Fibroblast of peridontal ligament (primary cell): ENCODE results near the gene SMARCAL1.

Source experiments
- DNase-seq: peaks from one replicate; pipeline ENCODE4 v3.0.0-alpha.2; 2010; ENCODE audit errors: extremely low read depth

Gene SMARCAL1

GRCh38 chr2:216502381-216503158 lies 90.3 kb downstream of the SMARCAL1 start:
- no peak for DNase-seq

DNA sequence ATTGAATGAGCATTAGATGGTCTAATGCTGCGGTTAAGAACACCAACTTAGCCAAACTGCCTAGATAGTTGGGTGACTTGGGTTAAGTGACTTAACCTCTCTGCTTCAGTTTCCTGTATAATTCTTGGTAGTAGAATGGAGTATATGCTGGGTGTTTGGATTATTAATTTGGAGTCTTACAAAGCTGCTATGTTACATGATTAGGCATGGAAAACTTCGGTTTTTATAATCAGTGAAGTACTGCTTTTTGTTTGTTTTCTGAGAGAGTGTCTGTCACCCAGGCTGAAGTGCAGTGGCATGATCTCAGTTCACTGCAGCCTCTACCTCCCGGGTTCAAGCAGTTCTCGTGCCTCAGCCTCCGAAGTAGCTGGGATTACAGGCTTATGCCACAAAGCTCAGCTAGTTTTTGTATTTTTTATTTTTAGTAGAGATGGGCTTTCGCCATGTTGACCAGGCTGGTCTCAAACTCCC lies 90.9 kb downstream of the SMARCAL1 start:
- DNase-seq, result no peak

- no peak for DNase-seq
Observed at GRCh38 chr2:216503697-216504375, 91.6 kb downstream of the SMARCAL1 start.

DNA sequence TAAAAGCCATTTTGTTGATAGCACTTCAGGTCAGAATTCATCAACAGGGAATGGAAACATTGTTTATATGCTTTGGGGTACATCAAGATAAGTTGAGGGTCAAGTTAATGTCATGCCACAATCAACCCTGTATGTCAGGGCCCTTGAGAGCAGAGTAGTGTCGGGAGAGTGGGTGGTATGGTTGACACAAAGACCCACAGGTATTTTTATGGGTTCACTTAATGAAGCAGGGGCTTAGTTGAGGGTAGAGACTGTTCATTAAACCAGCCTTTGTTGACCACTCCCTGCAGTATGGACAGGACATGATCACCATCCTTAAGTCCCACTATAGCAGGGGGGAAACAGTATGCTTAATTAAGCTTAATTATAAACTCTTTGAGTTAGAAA lies 92.1 kb downstream of the SMARCAL1 start:
- no peak for DNase-seq

DNA sequence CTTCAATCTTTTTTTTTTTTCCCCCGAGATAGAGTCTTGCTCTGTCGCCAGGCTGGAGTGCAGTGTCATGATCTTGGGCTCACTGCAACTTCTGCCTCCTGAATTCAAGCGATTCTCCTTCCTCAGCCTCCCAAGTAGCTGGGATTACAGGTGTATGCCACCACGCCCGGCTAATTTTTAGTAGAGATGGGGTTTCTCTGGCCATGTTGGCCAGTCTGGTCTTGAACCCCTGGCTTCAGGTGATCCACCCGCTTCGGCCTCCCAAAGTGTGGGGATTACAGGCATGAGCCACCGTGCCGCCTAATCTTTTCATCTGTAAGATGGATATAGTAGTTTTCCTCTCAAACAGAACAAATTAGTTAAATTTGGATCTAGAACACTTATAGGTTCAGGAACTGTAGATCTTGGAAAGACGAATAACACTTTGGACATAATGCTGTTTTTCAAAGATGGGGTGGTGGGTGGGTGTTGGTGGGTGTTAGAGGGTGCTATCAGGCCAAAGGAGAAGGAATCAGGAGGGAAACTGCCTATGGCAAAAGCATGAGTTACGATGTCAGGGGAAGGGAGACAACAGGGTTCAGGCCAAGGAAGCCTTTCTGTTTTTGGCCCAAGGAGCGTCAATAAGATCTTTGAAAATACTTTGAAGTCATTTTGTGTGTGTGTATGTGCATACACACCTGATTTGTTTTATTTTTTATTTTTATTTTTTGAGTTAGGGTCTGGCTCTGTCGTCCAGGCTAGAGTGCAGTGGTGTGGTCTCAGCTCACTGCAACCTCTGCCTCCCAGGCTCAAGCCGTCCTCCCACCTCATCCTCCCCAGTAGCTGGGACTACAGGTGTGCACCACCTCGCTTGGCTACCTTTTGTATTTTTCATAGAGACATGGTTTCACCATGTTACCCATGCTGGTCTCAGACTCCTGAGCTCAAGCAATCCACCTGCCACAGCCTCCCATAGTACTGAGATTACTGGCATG lies 93.1 kb downstream of the SMARCAL1 start:
- DNase-seq, result no peak

- no peak for DNase-seq
Observed at GRCh38 chr2:216507220-216508160, 95.2 kb downstream of the SMARCAL1 start.

GRCh38 chr2:216508229-216508628 lies 95.9 kb downstream of the SMARCAL1 start:
- no peak for DNase-seq

- peak; percentile 80 for DNase-seq
Observed at GRCh38 chr2:216516730-216517350, 104.6 kb downstream of the SMARCAL1 start.

DNA sequence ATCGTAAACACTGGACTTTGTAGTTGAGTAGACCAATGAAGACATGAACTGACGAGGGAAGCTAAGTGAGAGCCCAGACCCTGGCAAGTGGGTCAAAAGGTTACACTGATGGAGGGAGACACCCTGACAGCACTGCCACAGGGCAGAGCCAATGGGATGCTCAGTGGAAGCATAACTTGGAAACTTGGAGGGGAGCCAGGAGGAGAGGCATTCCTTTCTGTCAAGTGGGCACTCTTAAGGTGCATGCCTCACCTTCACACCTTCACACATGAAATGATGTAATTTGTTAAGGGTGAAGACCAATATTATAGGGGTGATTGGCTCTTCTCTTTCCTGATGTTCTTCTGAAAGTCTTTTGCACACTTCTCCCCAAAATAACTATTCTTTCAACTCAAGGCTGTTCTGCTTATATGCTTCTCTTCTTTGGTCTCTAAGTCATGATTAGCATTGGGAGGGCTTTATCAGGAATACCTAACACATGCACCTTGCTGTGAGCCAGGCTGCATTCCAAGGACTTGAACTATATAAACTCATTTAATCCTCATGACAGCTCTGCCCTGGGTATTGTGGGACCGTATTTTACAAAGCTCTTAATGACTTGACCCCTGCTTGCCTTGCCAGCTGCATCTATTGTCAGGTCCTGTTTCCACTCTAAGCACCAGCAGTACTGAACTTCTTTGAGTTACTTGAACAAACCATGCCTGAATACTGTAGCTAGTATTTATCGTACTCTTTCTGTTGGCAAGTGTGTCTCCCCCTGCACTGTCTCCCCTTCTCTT lies 105.4 kb downstream of the SMARCAL1 start:
- no peak for DNase-seq

DNA sequence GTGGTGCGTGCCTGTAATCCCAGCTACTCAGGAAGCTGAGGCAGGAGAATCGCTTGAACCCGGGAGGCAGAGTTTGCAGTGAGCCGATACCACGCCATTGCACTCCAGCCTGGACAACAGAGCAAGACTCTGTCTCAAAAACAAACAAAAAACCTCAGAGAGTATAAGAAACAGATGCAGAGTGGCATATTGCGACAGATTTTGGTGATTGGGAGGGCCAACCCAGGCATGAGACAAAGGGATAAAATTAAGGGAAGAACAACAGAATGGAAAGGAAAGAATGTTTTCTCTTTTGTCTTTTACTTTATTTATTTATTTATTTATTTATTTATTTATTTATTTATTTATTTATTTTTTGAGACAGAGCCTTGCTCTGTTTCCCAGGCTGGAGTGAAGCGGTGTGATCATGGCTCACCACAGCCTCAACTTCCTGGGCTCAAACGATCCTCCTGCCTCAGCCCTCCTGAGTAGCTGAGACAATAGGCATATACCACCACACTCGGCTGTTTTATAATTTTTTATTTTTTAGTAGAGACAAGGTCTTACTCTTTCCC lies 106.4 kb downstream of the SMARCAL1 start:
- DNase-seq, result peak; percentile 53

GRCh38 chr2:216519154-216519762 lies 107.0 kb downstream of the SMARCAL1 start:
- DNase-seq, result peak; percentile 91

GRCh38 chr2:216520112-216520511 lies 107.8 kb downstream of the SMARCAL1 start:
- no peak for DNase-seq

GRCh38 chr2:216522892-216523502 lies 110.7 kb downstream of the SMARCAL1 start:
- no peak for DNase-seq

DNA sequence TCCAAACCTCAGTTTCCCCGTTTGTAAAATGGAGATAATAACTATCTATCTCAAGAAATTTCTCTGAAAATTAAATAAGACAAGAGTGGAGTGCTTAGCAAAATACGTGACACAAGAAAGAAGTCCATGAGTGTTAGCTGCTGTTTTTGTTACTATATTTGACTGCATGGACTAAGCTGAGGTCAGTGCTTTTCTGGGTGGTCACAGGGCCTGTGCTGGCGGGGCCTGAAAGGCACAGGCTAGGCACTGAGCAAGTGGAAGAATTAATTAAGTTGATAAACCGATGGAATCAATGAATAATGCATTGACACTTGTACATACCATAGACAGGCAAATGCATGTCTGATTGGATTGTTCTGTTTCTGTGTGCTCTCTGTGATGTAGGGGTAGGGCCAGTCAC lies 113.7 kb downstream of the SMARCAL1 start:
- no peak for DNase-seq

DNA sequence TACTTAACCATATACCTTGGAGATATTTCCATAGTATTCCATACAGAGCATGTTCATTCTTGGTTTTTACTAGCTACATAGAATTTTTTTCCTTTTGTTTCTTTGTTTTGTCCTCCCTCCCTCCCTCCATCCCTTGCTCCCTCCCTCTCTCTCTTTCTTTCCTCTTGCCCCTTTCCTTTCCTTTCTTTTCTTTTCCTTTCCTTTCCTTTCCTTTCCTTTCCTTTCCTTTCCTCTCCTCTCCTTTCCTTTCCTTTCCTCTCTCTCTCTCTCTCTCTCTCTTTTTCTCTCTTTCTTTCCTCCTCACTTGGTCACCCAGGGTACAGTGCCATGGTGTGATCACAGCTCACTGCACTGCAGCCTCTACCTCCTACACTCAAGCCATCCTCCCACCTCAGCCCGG lies 114.7 kb downstream of the SMARCAL1 start:
- DNase-seq, result no peak

- DNase-seq, result no peak
Observed at GRCh38 chr2:216527600-216527999, 115.3 kb downstream of the SMARCAL1 start.

GRCh38 chr2:216532562-216532961 lies 120.3 kb downstream of the SMARCAL1 start:
- no peak for DNase-seq
